GM23338 (cell line): Measurements from ENCODE around the gene SPRED2. TPM values are rescaled to one million over a fixed set of nuclear protein-coding genes. Genes with fewer than 3 reads are reported as not detected.

ENCODE experiments used
- ATAC-seq: fragments of 200-7000 bp; cut with Tn5 transposase; 3 replicates; pipeline ENCODE4 v1.9.1; 2020
- DNase-seq: peaks from one replicate; pipeline ENCODE4 v3.0.0-alpha.2; 2015; ENCODE audit warnings: low spot score
- H2AFZ ChIP-seq: fragments of 200-600 bp; sonication (generic); 2 replicates; pipeline ENCODE4 v1.8.0; 2016; ENCODE audit warnings: antibody characterized with exemption, mild to moderate bottlenecking, moderate library complexity
- H3F3A ChIP-seq: fragments of 200-600 bp; sonication (generic); replicated peaks from 2 replicates; pipeline ENCODE4 v1.8.0; 2017; ENCODE audit warnings: antibody characterized with exemption, mixed run types, low read depth
- H3K27ac ChIP-seq: fragments of 200-600 bp; sonication (generic); 2 replicates; pipeline ENCODE4 v1.6.1; 2016; ENCODE audit warnings: low read depth
- H3K27me3 ChIP-seq: fragments of 200-600 bp; sonication (generic); 2 replicates; pipeline ENCODE4 v1.8.0; 2016; ENCODE audit warnings: mild to moderate bottlenecking, mixed run types, moderate library complexity; ENCODE audit not compliant: insufficient read depth
- H3K36me3 ChIP-seq: fragments of 200-600 bp; sonication (generic); 2 replicates; pipeline ENCODE4 v1.8.0; 2016; ENCODE audit warnings: mild to moderate bottlenecking; ENCODE audit not compliant: insufficient read depth
- H3K4me1 ChIP-seq: fragments of 200-600 bp; sonication (generic); 2 replicates; pipeline ENCODE4 v1.8.0; 2016; ENCODE audit warnings: mild to moderate bottlenecking, moderate library complexity; ENCODE audit not compliant: insufficient read depth
- H3K4me2 ChIP-seq: fragments of 200-600 bp; sonication (generic); 2 replicates; pipeline ENCODE4 v1.7.1; 2017; ENCODE audit warnings: mixed run types
- H3K4me3 ChIP-seq: fragments of 200-600 bp; sonication (generic); 2 replicates; pipeline ENCODE4 v1.6.1; 2016; ENCODE audit warnings: mixed run types
- H3K79me2 ChIP-seq: fragments of 200-600 bp; sonication (generic); replicated peaks from 2 replicates; pipeline ENCODE4 v1.8.0; 2017; ENCODE audit warnings: mild to moderate bottlenecking; ENCODE audit not compliant: insufficient read depth
- H3K9me2 ChIP-seq: fragments of 200-600 bp; sonication (generic); 2 replicates; pipeline ENCODE4 v1.8.0; 2017; ENCODE audit not compliant: insufficient read depth
- H4K20me1 ChIP-seq: fragments of 200-600 bp; sonication (generic); replicated peaks from 2 replicates; pipeline ENCODE4 v1.8.0; 2017; ENCODE audit warnings: mild to moderate bottlenecking; ENCODE audit not compliant: insufficient read depth
- H3K27ac Mint-ChIP-seq: 2 replicates; pipeline ENCODE4 v1.8.0; 2020; ENCODE audit warnings: inconsistent platforms, mild to moderate bottlenecking, moderate library complexity, mixed read lengths
- H3K27me3 Mint-ChIP-seq: 3 replicates; pipeline ENCODE4 v1.8.0; 2022; ENCODE audit warnings: low read depth, mild to moderate bottlenecking, moderate library complexity, mixed read lengths, inconsistent platforms; ENCODE audit not compliant: insufficient read depth, poor library complexity
- H3K36me3 Mint-ChIP-seq: 3 replicates; pipeline ENCODE4 v1.8.0; 2021; ENCODE audit warnings: low read depth, mild to moderate bottlenecking, inconsistent platforms, moderate library complexity, mixed read lengths
- H3K4me1 Mint-ChIP-seq: 3 replicates; pipeline ENCODE4 v1.8.0; 2020; ENCODE audit warnings: mild to moderate bottlenecking, inconsistent platforms, mixed read lengths
- H3K4me3 Mint-ChIP-seq: 3 replicates; pipeline ENCODE4 v1.8.0; 2021; ENCODE audit warnings: moderate library complexity, mild to moderate bottlenecking, inconsistent platforms, mixed read lengths
- H3K9me3 Mint-ChIP-seq: 3 replicates; pipeline ENCODE4 v1.8.0; 2020; ENCODE audit warnings: moderate library complexity, mild to moderate bottlenecking, inconsistent platforms, mixed read lengths
- CREB1 ChIP-seq: fragments of 250-450 bp; sonication (Bioruptor Pico); IDR thresholded peaks from 2 replicates; pipeline ENCODE4 v1.5.0; 2020; ENCODE audit warnings: low read depth, mild to moderate bottlenecking, moderate library complexity
- CTCF ChIP-seq, 2 experiments: fragments of 200-600 bp in 1 of 2; sonication (generic) in 1 of 2; conservative IDR thresholded peaks; 2 replicates each; pipeline versions ENCODE4 v1.5.1 to v1.6.1; 2016 to 2017; ENCODE audit warnings: antibody characterized with exemption in 2 of 2, low read depth in 2 of 2, mild to moderate bottlenecking in 2 of 2, moderate library complexity in 1 of 2
- EZH2 ChIP-seq: fragments of 200-600 bp; sonication (generic); IDR thresholded peaks from one replicate; pipeline ENCODE4 v1.8.0; 2017; ENCODE audit warnings: antibody characterized with exemption, mild to moderate bottlenecking, low read depth; ENCODE audit not compliant: unreplicated experiment
- EZH2phosphoT487 ChIP-seq: fragments of 200-600 bp; sonication (generic); IDR thresholded peaks from one replicate; pipeline ENCODE4 v1.8.1; 2018; ENCODE audit warnings: antibody characterized with exemption; ENCODE audit not compliant: unreplicated experiment
- JUNB ChIP-seq: IDR thresholded peaks from one replicate; pipeline ENCODE4 v1.6.1; 2016; ENCODE audit warnings: antibody characterized with exemption; ENCODE audit not compliant: unreplicated experiment
- NANOG ChIP-seq: IDR thresholded peaks from 2 replicates; pipeline ENCODE4 v1.6.1; 2016; ENCODE audit warnings: antibody characterized with exemption, borderline replicate concordance
- POLR2AphosphoS5 ChIP-seq: IDR thresholded peaks from 2 replicates; pipeline ENCODE4 v1.6.1; 2016; ENCODE audit warnings: antibody characterized with exemption, low read depth
- REST ChIP-seq: IDR thresholded peaks from one replicate; pipeline ENCODE4 v1.6.1; 2018; ENCODE audit warnings: antibody characterized with exemption; ENCODE audit not compliant: unreplicated experiment
- STAT1 ChIP-seq: IDR thresholded peaks from one replicate; pipeline ENCODE4 v1.6.1; 2016; ENCODE audit warnings: antibody characterized with exemption; ENCODE audit not compliant: unreplicated experiment
- ZNF114 ChIP-seq: fragments of 250-450 bp; sonication (Bioruptor Pico); IDR thresholded peaks from 2 replicates; pipeline ENCODE4 v1.5.0; 2020; ENCODE audit warnings: mild to moderate bottlenecking, moderate library complexity
- ZNF331 ChIP-seq: fragments of 250-450 bp; sonication (Bioruptor Pico); IDR thresholded peaks from 2 replicates; pipeline ENCODE4 v1.5.0; 2020; ENCODE audit warnings: low read depth, mild to moderate bottlenecking, moderate library complexity
- ZNF462 ChIP-seq: fragments of 250-450 bp; sonication (Bioruptor Pico); IDR thresholded peaks from 2 replicates; pipeline ENCODE4 v1.5.0; 2020; ENCODE audit warnings: mild to moderate bottlenecking, moderate library complexity
- polyA plus RNA-seq: library from polyadenylated mRNA; unstranded; fragments of >200 nt; fragmentation: Nextera tagmentation; extraction: Ambion mirVana; gene quantifications from 2 replicates; pipeline ENCODE4 v1.2.1, GENCODE V29; 2016
- total RNA-seq: library from RNA; depleted of rRNA; stranded (reverse); fragments of >200 nt; shearing (Covaris generic); gene quantifications from 2 replicates; pipeline ENCODE4 v1.2.3, GENCODE V29; 2014
- TF ChIP-seq, protein P1 (sequence below): IDR thresholded peaks from 2 replicates; pipeline ENCODE4 v1.6.1; 2016; ENCODE audit warnings: antibody characterized with exemption

SPRED2 gene
- total and polyA plus RNA-seq, 2 experiments from 2014 or later: 8.7 to 13.0 TPM

GRCh38 chr2:65317841-65318240 lies 114.6 kb downstream of the SPRED2 start:
- Histone ChIP-seq H3K27ac (no peak overlapping the region), H3K9me2 (no peaks in the 10 kb centered on the region), H3K79me2 (no peaks in the 10 kb centered on the region), H3F3A (no peaks in the 10 kb centered on the region), H2AFZ (no peak overlapping the region), H3K4me2 (no peak overlapping the region), H3K4me1 (no peaks in the 10 kb centered on the region), H3K4me3 (no peak overlapping the region), H4K20me1 (peaks cover 8% of the 10 kb centered on the region), H3K36me3 (no peaks in the 10 kb centered on the region), H3K27me3 (no peaks in the 10 kb centered on the region)
- Mint-ChIP-seq H3K27ac (no peak overlapping the region), H3K36me3 (peaks cover 23% of the 10 kb centered on the region), H3K27me3 (peaks cover 13% of the 10 kb centered on the region), H3K4me3 (no peak overlapping the region), H3K9me3 (no peaks in the 10 kb centered on the region), H3K4me1 (no peaks in the 10 kb centered on the region)
- DNase-seq (no peak), ATAC-seq (no peak)
- no peak for TF ChIP-seq JUNB
- TF ChIP-seq ZNF114 (CRISPR knock-in tag): no peak
- TF ChIP-seq, protein P1, sequence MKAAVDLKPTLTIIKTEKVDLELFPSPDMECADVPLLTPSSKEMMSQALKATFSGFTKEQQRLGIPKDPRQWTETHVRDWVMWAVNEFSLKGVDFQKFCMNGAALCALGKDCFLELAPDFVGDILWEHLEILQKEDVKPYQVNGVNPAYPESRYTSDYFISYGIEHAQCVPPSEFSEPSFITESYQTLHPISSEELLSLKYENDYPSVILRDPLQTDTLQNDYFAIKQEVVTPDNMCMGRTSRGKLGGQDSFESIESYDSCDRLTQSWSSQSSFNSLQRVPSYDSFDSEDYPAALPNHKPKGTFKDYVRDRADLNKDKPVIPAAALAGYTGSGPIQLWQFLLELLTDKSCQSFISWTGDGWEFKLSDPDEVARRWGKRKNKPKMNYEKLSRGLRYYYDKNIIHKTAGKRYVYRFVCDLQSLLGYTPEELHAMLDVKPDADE: no peak
- TF ChIP-seq CREB1 (CRISPR knock-in tag): no peak
- no peak for TF ChIP-seq ZNF462
- no peak for TF ChIP-seq EZH2phosphoT487
- no peak for TF ChIP-seq ZNF331 (CRISPR knock-in tag)
- no peak for TF ChIP-seq POLR2AphosphoS5
- no peak for TF ChIP-seq EZH2
- TF ChIP-seq REST: no peak
- no peak for TF ChIP-seq CTCF (conservative IDR thresholded peaks at IDR 0.05; ENCODE audit: low read depth in 2 of 2)
- TF ChIP-seq NANOG: no peak
- TF ChIP-seq STAT1: no peak
